ENCODE data around the gene CWC27.
"Not testable (repeated sequence)": the region's sequence is repeated elsewhere in the genome, so short reads cannot be mapped to it uniquely, and the experiment has no call there.

CWC27 gene

DNA sequence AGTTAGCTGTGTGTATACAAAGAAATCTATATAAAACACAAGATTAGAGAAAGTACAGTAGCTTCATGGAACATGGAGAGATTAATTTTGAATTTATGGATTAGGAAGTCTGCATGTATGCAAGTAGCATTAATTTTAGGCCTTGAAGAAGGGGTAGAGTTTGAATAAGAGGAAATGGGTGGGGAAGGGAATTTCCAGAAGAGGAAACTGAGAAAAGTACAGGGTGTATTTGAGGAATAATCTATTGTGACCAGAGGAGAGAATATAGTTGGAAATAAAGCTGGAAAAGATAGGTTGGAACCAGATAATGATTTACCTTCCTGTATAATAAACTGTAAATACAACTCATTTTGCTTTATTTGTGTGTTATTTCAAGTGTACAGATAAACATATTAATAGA is 53.6 kb downstream of the CWC27 start:
- no peak overlapping the region for H3K9ac ChIP-seq
- no peaks in the 10 kb centered on the region for H3K27me3 ChIP-seq (ENCODE audit: insufficient read depth, low read depth)
- TF ChIP-seq, protein P1, sequence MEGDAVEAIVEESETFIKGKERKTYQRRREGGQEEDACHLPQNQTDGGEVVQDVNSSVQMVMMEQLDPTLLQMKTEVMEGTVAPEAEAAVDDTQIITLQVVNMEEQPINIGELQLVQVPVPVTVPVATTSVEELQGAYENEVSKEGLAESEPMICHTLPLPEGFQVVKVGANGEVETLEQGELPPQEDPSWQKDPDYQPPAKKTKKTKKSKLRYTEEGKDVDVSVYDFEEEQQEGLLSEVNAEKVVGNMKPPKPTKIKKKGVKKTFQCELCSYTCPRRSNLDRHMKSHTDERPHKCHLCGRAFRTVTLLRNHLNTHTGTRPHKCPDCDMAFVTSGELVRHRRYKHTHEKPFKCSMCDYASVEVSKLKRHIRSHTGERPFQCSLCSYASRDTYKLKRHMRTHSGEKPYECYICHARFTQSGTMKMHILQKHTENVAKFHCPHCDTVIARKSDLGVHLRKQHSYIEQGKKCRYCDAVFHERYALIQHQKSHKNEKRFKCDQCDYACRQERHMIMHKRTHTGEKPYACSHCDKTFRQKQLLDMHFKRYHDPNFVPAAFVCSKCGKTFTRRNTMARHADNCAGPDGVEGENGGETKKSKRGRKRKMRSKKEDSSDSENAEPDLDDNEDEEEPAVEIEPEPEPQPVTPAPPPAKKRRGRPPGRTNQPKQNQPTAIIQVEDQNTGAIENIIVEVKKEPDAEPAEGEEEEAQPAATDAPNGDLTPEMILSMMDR (conservative IDR thresholded peaks at IDR 0.05; ENCODE audit: low read depth, low read length), result no peak
- H3K36me3 ChIP-seq (ENCODE audit: insufficient read depth), result no peaks in the 10 kb centered on the region
- no peak overlapping the region for H3K4me3 ChIP-seq (IDR thresholded peaks at IDR 0.05; ENCODE audit: insufficient read depth, low read depth, low read length)
- peaks cover 6% of the 10 kb centered on the region for H3K4me1 ChIP-seq (ENCODE audit: low read depth, poor library complexity, severe bottlenecking)
- no peak overlapping the region for H3K27ac ChIP-seq
- no peaks in the 10 kb centered on the region for H4K20me1 ChIP-seq (ENCODE audit: insufficient read depth)
- H3K79me2 ChIP-seq (ENCODE audit: insufficient read depth, low read depth), result no peaks in the 10 kb centered on the region
- no peak overlapping the region for H3K4me2 ChIP-seq
- H2AFZ ChIP-seq (ENCODE audit: low read depth), result no peak overlapping the region

DNA sequence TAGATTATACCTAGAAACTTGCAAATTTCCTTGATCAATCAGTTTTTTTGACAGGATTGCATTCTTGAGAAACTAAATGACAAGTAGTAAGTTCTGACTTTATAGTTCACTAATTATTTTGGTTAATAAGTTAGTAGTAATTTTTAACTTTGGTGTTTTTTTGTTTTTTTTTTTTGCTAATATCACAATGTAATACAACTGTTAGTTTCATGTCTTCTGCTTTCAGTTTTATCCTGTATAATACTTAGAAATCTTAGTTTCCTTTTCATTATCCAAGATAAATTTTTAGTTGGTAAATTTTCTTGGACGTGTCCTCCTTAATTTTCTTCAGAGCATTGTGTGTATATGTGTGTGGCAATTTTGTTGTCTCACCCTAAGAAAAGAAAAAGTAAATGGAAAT is 57.8 kb downstream of the CWC27 start:
- TF ChIP-seq, protein P1 (conservative IDR thresholded peaks at IDR 0.05; ENCODE audit: low read depth, low read length), result no peak
- no peaks in the 10 kb centered on the region for H3K79me2 ChIP-seq (ENCODE audit: insufficient read depth, low read depth)
- H3K27me3 ChIP-seq (ENCODE audit: insufficient read depth, low read depth), result no peaks in the 10 kb centered on the region
- H2AFZ ChIP-seq (ENCODE audit: low read depth), result no peak overlapping the region
- H3K4me1 ChIP-seq (ENCODE audit: low read depth, poor library complexity, severe bottlenecking), result peaks cover 6% of the 10 kb centered on the region
- H3K27ac ChIP-seq, result no peak overlapping the region
- no peak overlapping the region for H3K4me2 ChIP-seq
- no peaks in the 10 kb centered on the region; the same call in 1 of the 2 replicates for H3K36me3 ChIP-seq (ENCODE audit: insufficient read depth)
- no peaks in the 10 kb centered on the region for H4K20me1 ChIP-seq (ENCODE audit: insufficient read depth)
- no peak overlapping the region for H3K9ac ChIP-seq
- H3K4me3 ChIP-seq (IDR thresholded peaks at IDR 0.05; ENCODE audit: insufficient read depth, low read depth, low read length), result no peak overlapping the region

DNA sequence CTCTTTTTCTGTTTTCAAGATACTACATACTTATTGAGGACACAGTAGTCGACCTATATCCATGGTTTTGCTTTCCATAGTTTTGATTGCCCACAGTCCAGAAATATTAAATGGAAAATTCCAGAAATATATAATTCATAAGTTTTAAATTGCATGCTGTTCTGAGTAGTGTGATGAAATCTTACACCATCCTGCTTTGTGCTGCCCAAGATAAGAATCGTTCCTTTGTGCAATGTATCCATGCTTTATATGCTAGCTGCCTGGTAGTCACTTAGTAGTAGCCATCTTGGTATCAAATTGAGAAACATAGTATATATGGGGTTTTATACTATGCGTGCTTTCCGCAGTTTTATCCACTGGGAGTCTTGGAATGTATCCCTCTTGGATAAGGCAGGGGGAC is 59.0 kb downstream of the CWC27 start:
- H3K4me2 ChIP-seq, result no peak overlapping the region
- no peaks in the 10 kb centered on the region for H3K27me3 ChIP-seq (ENCODE audit: insufficient read depth, low read depth)
- no peak overlapping the region for H3K27ac ChIP-seq
- H3K36me3 ChIP-seq (ENCODE audit: insufficient read depth), result no peaks in the 10 kb centered on the region; the same call in 1 of the 2 replicates
- TF ChIP-seq, protein P1 (conservative IDR thresholded peaks at IDR 0.05; ENCODE audit: low read depth, low read length), result no peak
- no peaks in the 10 kb centered on the region for H3K4me1 ChIP-seq (ENCODE audit: low read depth, poor library complexity, severe bottlenecking)
- no peak overlapping the region for H3K4me3 ChIP-seq (IDR thresholded peaks at IDR 0.05; ENCODE audit: insufficient read depth, low read depth, low read length)
- no peaks in the 10 kb centered on the region for H3K79me2 ChIP-seq (ENCODE audit: insufficient read depth, low read depth)
- no peaks in the 10 kb centered on the region for H4K20me1 ChIP-seq (ENCODE audit: insufficient read depth)
- no peak overlapping the region for H2AFZ ChIP-seq (ENCODE audit: low read depth)
- H3K9ac ChIP-seq, result no peak overlapping the region

- H2AFZ ChIP-seq (ENCODE audit: low read depth); H3K27ac ChIP-seq; H3K79me2 ChIP-seq (ENCODE audit: insufficient read depth, low read depth); H3K4me3 ChIP-seq (IDR thresholded peaks at IDR 0.05; ENCODE audit: insufficient read depth, low read depth, low read length); H3K4me1 ChIP-seq (ENCODE audit: low read depth, poor library complexity, severe bottlenecking); H4K20me1 ChIP-seq (ENCODE audit: insufficient read depth); H3K36me3 ChIP-seq (ENCODE audit: insufficient read depth); H3K4me2 ChIP-seq; H3K9ac ChIP-seq; H3K27me3 ChIP-seq (ENCODE audit: insufficient read depth, low read depth): not testable (repeated sequence)
Measured at GRCh38 chr5:64830650-64831049, 61.9 kb downstream of the CWC27 start.

GRCh38 chr5:64831996-64832395 is 63.3 kb downstream of the CWC27 start:
- Histone ChIP-seq H3K27me3 (ENCODE audit: insufficient read depth, low read depth) (no peaks in the 10 kb centered on the region), H2AFZ (ENCODE audit: low read depth) (no peak overlapping the region), H3K36me3 (ENCODE audit: insufficient read depth) (no peaks in the 10 kb centered on the region; the same call in 1 of the 2 replicates), H3K4me3 (IDR thresholded peaks at IDR 0.05; ENCODE audit: insufficient read depth, low read depth, low read length) (no peak overlapping the region), H3K27ac (no peak overlapping the region), H3K79me2 (ENCODE audit: insufficient read depth, low read depth) (no peaks in the 10 kb centered on the region), H3K4me2 (no peak overlapping the region), H3K4me1 (ENCODE audit: low read depth, poor library complexity, severe bottlenecking) (peaks cover 13% of the 10 kb centered on the region), H3K9ac (no peak overlapping the region), H4K20me1 (ENCODE audit: insufficient read depth) (no peaks in the 10 kb centered on the region)
- TF ChIP-seq, protein P1 (conservative IDR thresholded peaks at IDR 0.05; ENCODE audit: low read depth, low read length), result no peak
